RWPE2 (cell line): ENCODE measurements around the gene MOBP.

Experiments used
- ATAC-seq: fragments of 200-7000 bp; cut with Tn5 transposase; 3 replicates; pipeline ENCODE4 v1.9.1; 2021; ENCODE audit warnings: low read depth
- DNase-seq: peaks from one replicate; pipeline ENCODE4 v3.0.0-alpha.2; 2020; ENCODE audit warnings: low spot score
- H3K27ac ChIP-seq: fragments of 450-650 bp; 2 replicates; pipeline ENCODE4 v1.5.1; 2017; ENCODE audit warnings: mild to moderate bottlenecking; ENCODE audit not compliant: poor library complexity, severe bottlenecking
- H3K27me3 ChIP-seq: fragments of 250-450 bp; sonication (Bioruptor Pico); 2 replicates; pipeline ENCODE4 v1.5.1; 2021; ENCODE audit warnings: mild to moderate bottlenecking, moderate library complexity; ENCODE audit not compliant: insufficient read depth, poor library complexity, severe bottlenecking
- H3K36me3 ChIP-seq: fragments of 250-450 bp; sonication (Bioruptor Pico); 2 replicates; pipeline ENCODE4 v1.5.1; 2020; ENCODE audit warnings: low read depth, mild to moderate bottlenecking, moderate library complexity
- H3K4me1 ChIP-seq: fragments of 250-450 bp; sonication (Bioruptor Pico); 2 replicates; pipeline ENCODE4 v1.5.1; 2021; ENCODE audit warnings: mild to moderate bottlenecking, moderate library complexity; ENCODE audit not compliant: insufficient read depth, poor library complexity, severe bottlenecking
- H3K4me3 ChIP-seq: fragments of 250-450 bp; sonication (Bioruptor Pico); 2 replicates; pipeline ENCODE4 v1.5.1; 2021; ENCODE audit warnings: mild to moderate bottlenecking, moderate library complexity; ENCODE audit not compliant: severe bottlenecking
- H3K9me3 ChIP-seq: fragments of 250-450 bp; sonication (Bioruptor Pico); 2 replicates; pipeline ENCODE4 v1.5.1; 2021; ENCODE audit warnings: mild to moderate bottlenecking, moderate library complexity; ENCODE audit not compliant: severe bottlenecking
- TF ChIP-seq, protein P1 (sequence below): fragments of 450-650 bp; IDR thresholded peaks from one replicate; pipeline ENCODE4 v1.5.1; 2017; ENCODE audit warnings: mild to moderate bottlenecking, moderate library complexity; ENCODE audit not compliant: poor library complexity, severe bottlenecking

Gene MOBP

DNA sequence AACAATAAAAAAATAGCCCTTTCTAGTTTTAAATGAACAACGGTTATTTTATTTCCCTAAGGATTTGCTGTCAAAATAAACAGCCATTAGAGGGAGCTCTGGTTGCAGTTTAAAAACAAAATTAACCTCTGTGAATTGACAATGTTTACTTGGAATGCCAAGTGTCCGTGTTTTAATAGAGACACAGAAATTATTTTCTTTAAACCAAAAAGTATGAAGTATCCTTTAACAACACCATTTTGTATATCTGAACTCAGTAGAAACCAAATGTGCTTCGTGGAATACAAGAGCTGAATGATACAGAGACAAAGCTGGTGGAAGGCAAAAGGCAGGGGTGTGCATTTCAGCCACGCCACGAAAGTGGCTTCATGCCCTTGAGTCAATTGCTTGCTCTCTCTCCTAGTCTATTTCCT, 74.4 kb downstream of the MOBP start:
- ATAC-seq, result no peak
- no peak for DNase-seq
- TF ChIP-seq, protein P1, sequence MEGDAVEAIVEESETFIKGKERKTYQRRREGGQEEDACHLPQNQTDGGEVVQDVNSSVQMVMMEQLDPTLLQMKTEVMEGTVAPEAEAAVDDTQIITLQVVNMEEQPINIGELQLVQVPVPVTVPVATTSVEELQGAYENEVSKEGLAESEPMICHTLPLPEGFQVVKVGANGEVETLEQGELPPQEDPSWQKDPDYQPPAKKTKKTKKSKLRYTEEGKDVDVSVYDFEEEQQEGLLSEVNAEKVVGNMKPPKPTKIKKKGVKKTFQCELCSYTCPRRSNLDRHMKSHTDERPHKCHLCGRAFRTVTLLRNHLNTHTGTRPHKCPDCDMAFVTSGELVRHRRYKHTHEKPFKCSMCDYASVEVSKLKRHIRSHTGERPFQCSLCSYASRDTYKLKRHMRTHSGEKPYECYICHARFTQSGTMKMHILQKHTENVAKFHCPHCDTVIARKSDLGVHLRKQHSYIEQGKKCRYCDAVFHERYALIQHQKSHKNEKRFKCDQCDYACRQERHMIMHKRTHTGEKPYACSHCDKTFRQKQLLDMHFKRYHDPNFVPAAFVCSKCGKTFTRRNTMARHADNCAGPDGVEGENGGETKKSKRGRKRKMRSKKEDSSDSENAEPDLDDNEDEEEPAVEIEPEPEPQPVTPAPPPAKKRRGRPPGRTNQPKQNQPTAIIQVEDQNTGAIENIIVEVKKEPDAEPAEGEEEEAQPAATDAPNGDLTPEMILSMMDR, result peak; percentile 87

DNA sequence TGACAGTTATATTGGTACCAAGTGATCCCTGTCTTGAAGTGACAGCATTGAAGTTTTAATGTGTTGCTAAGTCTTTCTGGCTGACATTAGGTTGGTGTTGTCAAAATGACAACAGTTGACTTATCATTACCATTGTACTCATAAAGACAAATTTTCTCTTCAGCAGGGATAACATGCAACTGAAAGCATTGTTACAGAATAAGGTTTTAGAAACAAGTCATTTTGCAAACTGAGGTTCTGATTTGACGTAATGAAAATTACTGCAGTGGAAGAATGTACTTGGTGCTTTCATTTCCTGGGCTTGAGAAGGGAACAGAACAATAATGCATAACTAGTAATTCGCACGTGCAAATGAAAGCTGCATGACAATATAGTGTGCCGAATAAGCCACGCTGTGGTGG, 75.1 kb downstream of the MOBP start:
- Histone ChIP-seq H3K36me3 (no peaks in the 10 kb centered on the region), H3K4me3 (no peak overlapping the region), H3K9me3 (no peaks in the 10 kb centered on the region), H3K27me3 (no peaks in the 10 kb centered on the region), H3K27ac (no peak overlapping the region), H3K4me1 (no peaks in the 10 kb centered on the region)
- ATAC-seq (no peak), DNase-seq (no peak)
- TF ChIP-seq, protein P1, result no peak

More for the DNA sequence above, 74.4 kb downstream of the MOBP start:
- no peak overlapping the region for H3K27ac ChIP-seq
- H3K36me3 ChIP-seq, result no peaks in the 10 kb centered on the region
- no peaks in the 10 kb centered on the region for H3K4me1 ChIP-seq
- no peaks in the 10 kb centered on the region for H3K27me3 ChIP-seq
- H3K4me3 ChIP-seq, result no peak overlapping the region
- no peaks in the 10 kb centered on the region for H3K9me3 ChIP-seq

DNA sequence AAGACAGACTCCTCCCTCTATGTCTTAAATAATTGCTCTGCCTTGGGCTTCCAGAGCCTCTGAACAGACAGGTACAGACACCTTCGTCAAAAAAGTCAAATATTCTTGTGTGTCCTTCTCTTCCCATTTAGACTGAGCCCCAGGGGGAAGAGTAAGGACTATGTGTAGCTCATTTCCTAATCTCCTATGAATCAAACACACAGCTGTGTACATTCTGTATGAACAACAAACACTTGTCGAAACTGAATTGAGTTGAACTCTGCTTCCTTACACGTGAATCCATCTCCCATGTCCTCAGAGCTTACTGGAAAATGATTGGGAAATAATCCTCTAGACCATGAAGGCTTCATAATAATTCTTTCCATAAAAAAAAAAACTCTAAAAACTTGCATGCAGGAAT, 80.8 kb downstream of the MOBP start:
- DNase-seq (no peak), ATAC-seq (peak; percentile 93)
- H3K36me3 ChIP-seq, result no peaks in the 10 kb centered on the region
- peaks cover 5% of the 10 kb centered on the region for H3K4me1 ChIP-seq
- no peaks in the 10 kb centered on the region for H3K9me3 ChIP-seq
- H3K27ac ChIP-seq, result no peak overlapping the region
- H3K27me3 ChIP-seq, result no peaks in the 10 kb centered on the region
- TF ChIP-seq, protein P1, result no peak
- no peak overlapping the region for H3K4me3 ChIP-seq

- no peaks in the 10 kb centered on the region for H3K9me3 ChIP-seq
- DNase-seq (no peak), ATAC-seq (no peak)
- TF ChIP-seq, protein P1, result no peak
- no peak overlapping the region for H3K27ac ChIP-seq
- H3K4me3 ChIP-seq, result no peak overlapping the region
- H3K36me3 ChIP-seq, result no peaks in the 10 kb centered on the region
- no peaks in the 10 kb centered on the region for H3K27me3 ChIP-seq
- H3K4me1 ChIP-seq, result peaks cover 5% of the 10 kb centered on the region
Observed at GRCh38 chr3:39550354-39551051, 83.0 kb downstream of the MOBP start.
